WTC11 (cell line): Measurements from ENCODE around the gene WDR12. TPM values are rescaled to one million over a fixed set of nuclear protein-coding genes. Genes with fewer than 3 reads are reported as not detected.

Source experiments
- ATAC-seq: fragments of 200-7000 bp; cut with Tn5 transposase; 2 replicates; pipeline ENCODE4 v1.10.0; 2021; ENCODE audit warnings: mild to moderate bottlenecking, moderate library complexity
- CTCF ChIA-PET: fragments of 300-600 bp; sonication (Branson Sonifier 250); formaldehyde crosslinking; loops from one replicate; lab custom pipeline; 2021; ENCODE audit warnings: antibody characterized with exemption; lab: Charles Lee
- POLR2A ChIA-PET: fragments of 350-600 bp; sonication (Branson Sonifier 250); formaldehyde crosslinking; loops from one replicate; lab custom pipeline; 2021; ENCODE audit warnings: antibody characterized with exemption; lab: Charles Lee
- DNase-seq: peaks from one replicate; pipeline ENCODE4 v3.0.0; 2021; ENCODE audit warnings: low spot score
- H3K27ac Mint-ChIP-seq: 2 replicates; pipeline ENCODE4 v1.8.0; 2021; ENCODE audit warnings: mixed read lengths
- H3K27me3 Mint-ChIP-seq: 2 replicates; pipeline ENCODE4 v1.8.0; 2021; ENCODE audit warnings: low read depth, mild to moderate bottlenecking, moderate library complexity, mixed read lengths
- H3K36me3 Mint-ChIP-seq: 2 replicates; pipeline ENCODE4 v1.8.0; 2021; ENCODE audit warnings: mixed read lengths
- H3K4me1 Mint-ChIP-seq: 2 replicates; pipeline ENCODE4 v1.8.0; 2022; ENCODE audit warnings: mixed read lengths
- H3K4me3 Mint-ChIP-seq: 2 replicates; pipeline ENCODE4 v1.8.0; 2021; ENCODE audit warnings: mild to moderate bottlenecking, moderate library complexity, mixed read lengths
- H3K9me3 Mint-ChIP-seq: 2 replicates; pipeline ENCODE4 v1.8.0; 2021; ENCODE audit warnings: mixed read lengths
- AR ChIP-seq: fragments of 250-450 bp; sonication (Bioruptor Pico); IDR thresholded peaks from 2 replicates; pipeline ENCODE4 v1.9.0; 2021; ENCODE audit warnings: mild to moderate bottlenecking
- ATF1 ChIP-seq: sonication (generic); formaldehyde crosslinking; IDR thresholded peaks from 2 replicates; pipeline ENCODE4 v1.8.1; 2023; ENCODE audit warnings: mild to moderate bottlenecking, moderate library complexity, missing genetic modification reagents
- CREM ChIP-seq: sonication (generic); formaldehyde crosslinking; IDR thresholded peaks from 2 replicates; pipeline ENCODE4 v1.8.1; 2022; ENCODE audit warnings: mild to moderate bottlenecking, missing genetic modification reagents, moderate library complexity
- GRHL2 ChIP-seq: fragments of 250-450 bp; sonication (Bioruptor Pico); IDR thresholded peaks from 2 replicates; pipeline ENCODE4 v1.8.0; 2022; ENCODE audit warnings: mild to moderate bottlenecking, moderate library complexity; ENCODE audit not compliant: insufficient replicate concordance, severe bottlenecking
- KAT7 ChIP-seq: sonication (generic); formaldehyde crosslinking; IDR thresholded peaks from 2 replicates; pipeline ENCODE4 v1.8.1; 2023; ENCODE audit warnings: missing genetic modification reagents, mild to moderate bottlenecking, borderline replicate concordance
- NR1H2 ChIP-seq: sonication (generic); formaldehyde crosslinking; IDR thresholded peaks from 2 replicates; pipeline ENCODE4 v1.9.0; 2021; ENCODE audit warnings: mild to moderate bottlenecking, moderate library complexity, missing genetic modification reagents
- NR2C2 ChIP-seq: sonication (generic); formaldehyde crosslinking; IDR thresholded peaks from 2 replicates; pipeline ENCODE4 v1.8.0; 2022; ENCODE audit warnings: mild to moderate bottlenecking, missing genetic modification reagents
- NR3C1 ChIP-seq: sonication (generic); formaldehyde crosslinking; conservative IDR thresholded peaks from 2 replicates; pipeline ENCODE4 v1.8.1; 2023; ENCODE audit warnings: low read depth, mild to moderate bottlenecking, missing genetic modification reagents
- OVOL2 ChIP-seq: fragments of 250-450 bp; sonication (Bioruptor Pico); IDR thresholded peaks from 2 replicates; pipeline ENCODE4 v1.9.0; 2021; ENCODE audit warnings: mild to moderate bottlenecking, borderline replicate concordance
- PRDM15 ChIP-seq: sonication (generic); formaldehyde crosslinking; IDR thresholded peaks from 2 replicates; pipeline ENCODE4 v1.8.0; 2022; ENCODE audit warnings: missing genetic modification reagents
- RORB ChIP-seq: fragments of 250-450 bp; sonication (Bioruptor Pico); IDR thresholded peaks from 2 replicates; pipeline ENCODE4 v1.9.0; 2021; ENCODE audit warnings: mild to moderate bottlenecking
- SMAD3 ChIP-seq: sonication (generic); formaldehyde crosslinking; IDR thresholded peaks from 2 replicates; pipeline ENCODE4 v1.8.0; 2022; ENCODE audit warnings: missing genetic modification reagents, mild to moderate bottlenecking, borderline replicate concordance
- SOX15 ChIP-seq: fragments of 250-450 bp; sonication (Bioruptor Pico); IDR thresholded peaks from 2 replicates; pipeline ENCODE4 v1.9.0; 2021; ENCODE audit warnings: mild to moderate bottlenecking
- SP1 ChIP-seq: sonication (generic); formaldehyde crosslinking; conservative IDR thresholded peaks from 2 replicates; pipeline ENCODE4 v1.8.1; 2022; ENCODE audit warnings: missing genetic modification reagents
- TP53 ChIP-seq: sonication (generic); formaldehyde crosslinking; IDR thresholded peaks from 2 replicates; pipeline ENCODE4 v1.8.1; 2023; ENCODE audit warnings: mild to moderate bottlenecking, missing genetic modification reagents
- ZBTB21 ChIP-seq: sonication (generic); formaldehyde crosslinking; IDR thresholded peaks from 2 replicates; pipeline ENCODE4 v1.8.1; 2023; ENCODE audit warnings: mild to moderate bottlenecking, missing genetic modification reagents, borderline replicate concordance
- total RNA-seq: library from RNA; stranded (reverse); gene quantifications from 3 replicates; pipeline ENCODE4 v1.2.3, GENCODE V29; 2021
- TF ChIP-seq, protein P1 (sequence below): sonication (generic); formaldehyde crosslinking; IDR thresholded peaks from 2 replicates; pipeline ENCODE4 v1.8.1; 2023; ENCODE audit warnings: mild to moderate bottlenecking, missing genetic modification reagents
- TF ChIP-seq, protein P2 (sequence below): fragments of 250-450 bp; sonication (Bioruptor Pico); IDR thresholded peaks from 2 replicates; pipeline ENCODE4 v1.9.0; 2021; ENCODE audit warnings: mild to moderate bottlenecking
- TF ChIP-seq, protein P3 (sequence below): fragments of 250-450 bp; sonication (Bioruptor Pico); IDR thresholded peaks from 2 replicates; pipeline ENCODE4 v1.8.0; 2021; ENCODE audit warnings: mild to moderate bottlenecking
- TF ChIP-seq, protein P4 (sequence below): fragments of 250-450 bp; sonication (Bioruptor Pico); IDR thresholded peaks from 2 replicates; pipeline ENCODE4 v2.1.2; 2022; ENCODE audit warnings: mild to moderate bottlenecking, moderate library complexity
- TF ChIP-seq, protein P5 (sequence below): sonication (generic); formaldehyde crosslinking; IDR thresholded peaks from 2 replicates; pipeline ENCODE4 v1.8.0; 2023; ENCODE audit warnings: missing genetic modification reagents, mild to moderate bottlenecking, borderline replicate concordance

The WDR12 gene
- total RNA-seq, 1 experiment from 2014 or later, result 144 TPM

DNA sequence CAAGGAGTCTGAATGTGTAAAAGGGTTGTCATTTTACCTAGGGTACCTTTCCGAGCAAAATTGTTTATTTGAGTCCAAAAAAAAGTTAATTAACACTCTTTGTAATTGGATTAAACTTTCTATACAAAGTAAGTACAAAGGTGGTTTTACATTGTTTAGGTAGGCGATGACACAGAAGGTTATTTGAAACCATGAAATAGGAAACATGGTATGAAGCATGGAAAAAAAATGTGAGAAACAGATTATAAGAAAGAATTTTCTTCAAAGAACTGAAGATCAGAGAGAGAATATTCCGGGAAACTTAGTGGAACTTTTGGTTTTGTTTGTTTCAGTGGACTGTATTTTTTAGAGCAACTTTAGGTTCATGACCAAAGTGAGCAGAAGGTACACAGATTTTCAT lies 33.3 kb upstream of the WDR12 start:
- peaks cover 42% of the 10 kb centered on the region for H3K9me3 Mint-ChIP-seq
- ATAC-seq (no peak), DNase-seq (no peak)
- no peaks in the 10 kb centered on the region for H3K4me1 Mint-ChIP-seq
- POLR2A ChIA-PET, result no interaction called here
- peaks cover 34% of the 10 kb centered on the region for H3K36me3 Mint-ChIP-seq
- TF ChIP-seq ZBTB21 (CRISPR knock-in tag), result no peak
- TF ChIP-seq CREM, result no peak
- no peak for TF ChIP-seq ATF1
- TF ChIP-seq, protein P1, sequence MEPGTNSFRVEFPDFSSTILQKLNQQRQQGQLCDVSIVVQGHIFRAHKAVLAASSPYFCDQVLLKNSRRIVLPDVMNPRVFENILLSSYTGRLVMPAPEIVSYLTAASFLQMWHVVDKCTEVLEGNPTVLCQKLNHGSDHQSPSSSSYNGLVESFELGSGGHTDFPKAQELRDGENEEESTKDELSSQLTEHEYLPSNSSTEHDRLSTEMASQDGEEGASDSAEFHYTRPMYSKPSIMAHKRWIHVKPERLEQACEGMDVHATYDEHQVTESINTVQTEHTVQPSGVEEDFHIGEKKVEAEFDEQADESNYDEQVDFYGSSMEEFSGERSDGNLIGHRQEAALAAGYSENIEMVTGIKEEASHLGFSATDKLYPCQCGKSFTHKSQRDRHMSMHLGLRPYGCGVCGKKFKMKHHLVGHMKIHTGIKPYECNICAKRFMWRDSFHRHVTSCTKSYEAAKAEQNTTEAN, result no peak
- TF ChIP-seq, protein P2, sequence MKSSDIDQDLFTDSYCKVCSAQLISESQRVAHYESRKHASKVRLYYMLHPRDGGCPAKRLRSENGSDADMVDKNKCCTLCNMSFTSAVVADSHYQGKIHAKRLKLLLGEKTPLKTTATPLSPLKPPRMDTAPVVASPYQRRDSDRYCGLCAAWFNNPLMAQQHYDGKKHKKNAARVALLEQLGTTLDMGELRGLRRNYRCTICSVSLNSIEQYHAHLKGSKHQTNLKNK, result no peak
- TF ChIP-seq, protein P3, sequence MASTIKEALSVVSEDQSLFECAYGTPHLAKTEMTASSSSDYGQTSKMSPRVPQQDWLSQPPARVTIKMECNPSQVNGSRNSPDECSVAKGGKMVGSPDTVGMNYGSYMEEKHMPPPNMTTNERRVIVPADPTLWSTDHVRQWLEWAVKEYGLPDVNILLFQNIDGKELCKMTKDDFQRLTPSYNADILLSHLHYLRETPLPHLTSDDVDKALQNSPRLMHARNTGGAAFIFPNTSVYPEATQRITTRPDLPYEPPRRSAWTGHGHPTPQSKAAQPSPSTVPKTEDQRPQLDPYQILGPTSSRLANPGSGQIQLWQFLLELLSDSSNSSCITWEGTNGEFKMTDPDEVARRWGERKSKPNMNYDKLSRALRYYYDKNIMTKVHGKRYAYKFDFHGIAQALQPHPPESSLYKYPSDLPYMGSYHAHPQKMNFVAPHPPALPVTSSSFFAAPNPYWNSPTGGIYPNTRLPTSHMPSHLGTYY, result no peak
- no peak for TF ChIP-seq KAT7 (CRISPR knock-in tag)
- TF ChIP-seq OVOL2, result no peak
- TF ChIP-seq NR3C1 (CRISPR knock-in tag), result no peak
- TF ChIP-seq NR1H2 (CRISPR knock-in tag), result no peak
- TF ChIP-seq SMAD3 (CRISPR knock-in tag), result no peak
- CTCF ChIA-PET, result no interaction called here
- H3K27me3 Mint-ChIP-seq, result no peaks in the 10 kb centered on the region
- no peak overlapping the region for H3K27ac Mint-ChIP-seq
- no peak overlapping the region for H3K4me3 Mint-ChIP-seq

DNA sequence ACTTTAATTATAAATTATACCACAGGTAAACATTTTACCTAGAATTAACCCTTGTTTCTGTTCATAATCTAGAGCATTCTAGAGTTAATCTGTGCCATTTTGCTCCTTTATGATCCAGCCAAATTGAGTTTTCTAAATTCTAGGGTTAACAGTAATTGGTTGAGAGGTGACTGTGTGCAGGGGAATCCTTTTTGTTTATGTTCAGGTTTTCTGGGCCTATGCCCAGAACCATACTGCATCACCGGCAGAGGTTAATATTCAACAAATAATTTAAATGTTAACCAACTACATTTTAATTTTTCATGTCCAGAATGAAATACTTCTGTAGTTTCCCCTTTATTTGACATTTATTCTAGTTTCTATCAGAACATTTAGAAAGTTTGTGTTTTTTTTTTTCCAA lies 32.9 kb upstream of the WDR12 start:
- ChIA-PET CTCF (no interaction called here), POLR2A (no interaction called here)
- Mint-ChIP-seq H3K36me3 (peaks cover 34% of the 10 kb centered on the region), H3K9me3 (peaks cover 42% of the 10 kb centered on the region), H3K4me3 (no peak overlapping the region), H3K27me3 (no peaks in the 10 kb centered on the region), H3K27ac (no peak overlapping the region), H3K4me1 (no peaks in the 10 kb centered on the region)
- no peak for DNase-seq
- no peak for ATAC-seq
- TF ChIP-seq PRDM15 (CRISPR knock-in tag) (no peak), SP1 (no peak), SOX15 (CRISPR knock-in tag) (no peak), NR2C2 (CRISPR knock-in tag) (no peak), GRHL2 (CRISPR knock-in tag) (no peak), TP53 (CRISPR knock-in tag) (no peak), RORB (CRISPR knock-in tag) (no peak), AR (CRISPR knock-in tag) (no peak), ATF1 (no peak)
- TF ChIP-seq, protein P4, sequence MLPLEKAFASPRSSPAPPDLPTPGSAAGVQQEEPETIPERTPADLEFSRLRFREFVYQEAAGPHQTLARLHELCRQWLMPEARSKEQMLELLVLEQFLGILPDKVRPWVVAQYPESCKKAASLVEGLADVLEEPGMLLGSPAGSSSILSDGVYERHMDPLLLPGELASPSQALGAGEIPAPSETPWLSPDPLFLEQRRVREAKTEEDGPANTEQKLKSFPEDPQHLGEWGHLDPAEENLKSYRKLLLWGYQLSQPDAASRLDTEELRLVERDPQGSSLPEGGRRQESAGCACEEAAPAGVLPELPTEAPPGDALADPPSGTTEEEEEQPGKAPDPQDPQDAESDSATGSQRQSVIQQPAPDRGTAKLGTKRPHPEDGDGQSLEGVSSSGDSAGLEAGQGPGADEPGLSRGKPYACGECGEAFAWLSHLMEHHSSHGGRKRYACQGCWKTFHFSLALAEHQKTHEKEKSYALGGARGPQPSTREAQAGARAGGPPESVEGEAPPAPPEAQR, result no peak
- TF ChIP-seq, protein P5, sequence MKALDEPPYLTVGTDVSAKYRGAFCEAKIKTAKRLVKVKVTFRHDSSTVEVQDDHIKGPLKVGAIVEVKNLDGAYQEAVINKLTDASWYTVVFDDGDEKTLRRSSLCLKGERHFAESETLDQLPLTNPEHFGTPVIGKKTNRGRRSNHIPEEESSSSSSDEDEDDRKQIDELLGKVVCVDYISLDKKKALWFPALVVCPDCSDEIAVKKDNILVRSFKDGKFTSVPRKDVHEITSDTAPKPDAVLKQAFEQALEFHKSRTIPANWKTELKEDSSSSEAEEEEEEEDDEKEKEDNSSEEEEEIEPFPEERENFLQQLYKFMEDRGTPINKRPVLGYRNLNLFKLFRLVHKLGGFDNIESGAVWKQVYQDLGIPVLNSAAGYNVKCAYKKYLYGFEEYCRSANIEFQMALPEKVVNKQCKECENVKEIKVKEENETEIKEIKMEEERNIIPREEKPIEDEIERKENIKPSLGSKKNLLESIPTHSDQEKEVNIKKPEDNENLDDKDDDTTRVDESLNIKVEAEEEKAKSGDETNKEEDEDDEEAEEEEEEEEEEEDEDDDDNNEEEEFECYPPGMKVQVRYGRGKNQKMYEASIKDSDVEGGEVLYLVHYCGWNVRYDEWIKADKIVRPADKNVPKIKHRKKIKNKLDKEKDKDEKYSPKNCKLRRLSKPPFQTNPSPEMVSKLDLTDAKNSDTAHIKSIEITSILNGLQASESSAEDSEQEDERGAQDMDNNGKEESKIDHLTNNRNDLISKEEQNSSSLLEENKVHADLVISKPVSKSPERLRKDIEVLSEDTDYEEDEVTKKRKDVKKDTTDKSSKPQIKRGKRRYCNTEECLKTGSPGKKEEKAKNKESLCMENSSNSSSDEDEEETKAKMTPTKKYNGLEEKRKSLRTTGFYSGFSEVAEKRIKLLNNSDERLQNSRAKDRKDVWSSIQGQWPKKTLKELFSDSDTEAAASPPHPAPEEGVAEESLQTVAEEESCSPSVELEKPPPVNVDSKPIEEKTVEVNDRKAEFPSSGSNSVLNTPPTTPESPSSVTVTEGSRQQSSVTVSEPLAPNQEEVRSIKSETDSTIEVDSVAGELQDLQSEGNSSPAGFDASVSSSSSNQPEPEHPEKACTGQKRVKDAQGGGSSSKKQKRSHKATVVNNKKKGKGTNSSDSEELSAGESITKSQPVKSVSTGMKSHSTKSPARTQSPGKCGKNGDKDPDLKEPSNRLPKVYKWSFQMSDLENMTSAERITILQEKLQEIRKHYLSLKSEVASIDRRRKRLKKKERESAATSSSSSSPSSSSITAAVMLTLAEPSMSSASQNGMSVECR (CRISPR knock-in tag), result no peak
